K562 (cell line): ENCODE data around the gene SEPHS2. TPM values are rescaled to one million over a fixed set of nuclear protein-coding genes. Genes with fewer than 3 reads are reported as not detected.
A peak's percentile ranks its signal among the peaks of the same experiment; 100 is the strongest.

Experiments
- ATAC-seq: fragments of 200-7000 bp; cut with Tn5 transposase; 3 replicates; pipeline ENCODE4 v1.9.1; 2020; ENCODE audit warnings: moderate library complexity
- BruUV-seq: library from RNA; stranded (reverse); fragments of 400-500 nt; replicated peaks from 2 replicates; lab custom pipeline; 2021; lab: Mats Ljungman, UMichigan
- CTCF ChIA-PET: fragments of 300-600 bp; formaldehyde crosslinking; extraction: SDS; loops from one replicate; lab custom pipeline; 2021; ENCODE audit warnings: low intra/inter-chr PET ratio; lab: Yijun Ruan, JAX
- POLR2A ChIA-PET: fragments of 300-600, 350-650 bp; sonication (Branson Sonifier 250); formaldehyde crosslinking; extraction: SDS; loops from one replicate; lab custom pipeline; 2021; ENCODE audit warnings: antibody characterized with exemption, inconsistent platforms; lab: Yijun Ruan, JAX
- DNase-seq, 4 experiments: peaks; one replicate each; pipeline versions ENCODE4 v3.0.0 to v3.0.0-alpha.2; 2011 to 2018; ENCODE audit warnings: low spot score in 3 of 4, mixed read lengths in 3 of 4; ENCODE audit errors: extremely low read depth in 1 of 4
- FAIRE-seq: peaks from 2 replicates; lab custom pipeline; 2011; peaks lifted over from hg19 to GRCh38; lab: Jason Lieb, UNC
- H2AFZ ChIP-seq: 2 replicates; pipeline ENCODE4 v1.6.0; 2011; ENCODE audit warnings: low read depth, low read length, control low read depth, inconsistent platforms
- H3K27ac ChIP-seq: fragments of 200-600 bp; 3 replicates; pipeline ENCODE4 v1.8.0; 2011; ENCODE audit warnings: low read depth, mild to moderate bottlenecking, control low read depth, inconsistent platforms, low read length, moderate library complexity, mixed read lengths; ENCODE audit errors: extremely low read depth
- H3K27me3 ChIP-seq, 2 experiments: fragments of 300-600 bp in 1 of 2; 2 replicates in 1 of 2; 3 replicates in 1 of 2; pipeline versions ENCODE4 v1.6.0 to v1.8.0; 2011; ENCODE audit warnings: inconsistent platforms in 2 of 2, low read length in 2 of 2, mild to moderate bottlenecking in 1 of 2, mixed read lengths in 1 of 2, moderate library complexity in 1 of 2; ENCODE audit not compliant: control insufficient read depth in 2 of 2, insufficient read depth in 2 of 2
- H3K36me3 ChIP-seq: fragments of 300-600 bp; 3 replicates; pipeline ENCODE4 v1.8.0; 2011; ENCODE audit warnings: mild to moderate bottlenecking, low read length, inconsistent platforms; ENCODE audit not compliant: control insufficient read depth, insufficient read depth
- H3K4me1 ChIP-seq, 2 experiments: fragments of 200-600 bp in 1 of 2; replicated peaks in 1 of 2; 2 replicates in 1 of 2; 3 replicates in 1 of 2; pipeline versions ENCODE4 v1.5.1 to v1.8.0; 2011; ENCODE audit warnings: inconsistent platforms in 2 of 2, low read length in 2 of 2, mild to moderate bottlenecking in 1 of 2, mixed read lengths in 1 of 2, moderate library complexity in 1 of 2; ENCODE audit not compliant: control insufficient read depth in 2 of 2, insufficient read depth in 2 of 2
- H3K4me2 ChIP-seq: 2 replicates; pipeline ENCODE4 v1.6.1; 2011; ENCODE audit warnings: low read length, control low read depth, inconsistent platforms, mixed read lengths; ENCODE audit not compliant: insufficient read depth
- H3K4me3 ChIP-seq: fragments of 200-600 bp; sonication (generic), shearing (Covaris generic); 2 replicates; pipeline ENCODE4 v1.5.1; 2016; ENCODE audit warnings: control low read depth, inconsistent platforms
- H3K79me2 ChIP-seq: fragments of 200-600 bp; 3 replicates; pipeline ENCODE4 v1.8.0; 2011; ENCODE audit warnings: low read length, inconsistent platforms; ENCODE audit not compliant: control insufficient read depth, insufficient read depth
- H3K9ac ChIP-seq, 2 experiments: 2 replicates each; pipeline versions ENCODE4 v1.6.0 to v1.6.1; 2011; ENCODE audit warnings: low read depth in 2 of 2, low read length in 2 of 2, control low read depth in 1 of 2, inconsistent platforms in 1 of 2, mild to moderate bottlenecking in 1 of 2, mixed read lengths in 1 of 2; ENCODE audit not compliant: insufficient read depth in 1 of 2
- H3K9me1 ChIP-seq: one replicate; pipeline ENCODE4 v1.6.0; 2011; ENCODE audit warnings: inconsistent platforms, mild to moderate bottlenecking, low read length, moderate library complexity; ENCODE audit not compliant: control insufficient read depth, insufficient read depth
- H3K9me3 ChIP-seq: replicated peaks from 2 replicates; pipeline ENCODE4 v1.5.1; 2011; ENCODE audit warnings: low read depth, low read length, inconsistent platforms; ENCODE audit not compliant: control insufficient read depth, insufficient read depth
- H4K20me1 ChIP-seq: replicated peaks from 2 replicates; pipeline ENCODE4 v1.6.1; 2011; ENCODE audit warnings: low read length, inconsistent platforms, mixed read lengths; ENCODE audit not compliant: control insufficient read depth, insufficient read depth
- CEBPB ChIP-seq: fragments of 450-650 bp; IDR thresholded peaks from 2 replicates; pipeline ENCODE4 v1.6.1; 2016; ENCODE audit warnings: missing genetic modification characterization, missing compliant biosample characterization
- NR2C2 ChIP-seq, 2 experiments: fragments of 200-800 bp in 1 of 2; sonication (Bioruptor generic) in 1 of 2; sonication (generic) in 1 of 2; formaldehyde crosslinking in 1 of 2; IDR thresholded peaks; 2 replicates each; pipeline versions ENCODE4 v1.6.1 to v1.8.0; 2016 to 2022; ENCODE audit warnings: mild to moderate bottlenecking in 1 of 2, missing compliant biosample characterization in 1 of 2, missing genetic modification characterization in 1 of 2, missing genetic modification reagents in 1 of 2
- STAG1 ChIP-seq: sonication (generic); formaldehyde crosslinking; IDR thresholded peaks from 2 replicates; pipeline ENCODE4 v1.5.0; 2020; ENCODE audit warnings: missing genetic modification reagents, borderline replicate concordance
- WGBS: fragments of 100-300 bp; shearing (Covaris generic); methylation state at CpG from one replicate; pipeline ENCODE4 v1.1.6; 2016; ENCODE audit warnings: low coverage, mixed read lengths; ENCODE audit not compliant: insufficient coverage; ENCODE audit errors: missing lambda C conversion rate; 5-methylcytosine and 5-hydroxymethylcytosine counted together
- in situ Hi-C: fragments of 300-500 bp; cut with MboI; formaldehyde crosslinking; loops from 4 replicates; pipeline ENCODE4 v1.15.0; 2018; ENCODE audit warnings: inconsistent platforms, mixed read lengths
- intact Hi-C: fragments of 100-400 bp; cut with micrococcal nuclease; formaldehyde crosslinking; loops from 2 replicates; pipeline ENCODE4 v1.14.2; 2022
- polyA plus RNA-seq, 8 experiments: library from polyadenylated mRNA; depleted of rRNA in 4 of 8; stranded (reverse) in 5 of 8; unstranded in 3 of 8; fragments of >200 nt; fragmentation: Nextera tagmentation in 2 of 8; fragmentation: Illumina TruSeq in 1 of 8; extraction: Ambion mirVana in 2 of 8; extraction: Trizol in 1 of 8; gene quantifications; 2 replicates each; pipeline versions ENCODE4 v1.2.1 to v1.2.3, GENCODE V29; 2011 to 2014; ENCODE audit warnings: inconsistent platforms in 1 of 8, missing spikeins in 1 of 8
- total RNA-seq, 7 experiments: library from RNA; depleted of rRNA in 6 of 7; stranded (reverse); fragments of >200 nt in 6 of 7; fragmentation: Illumina TruSeq in 2 of 7; extraction: Trizol in 2 of 7; gene quantifications; 2 replicates each; pipeline versions ENCODE4 v1.2.1 to v1.2.3, GENCODE V29; 2011 to 2021; ENCODE audit warnings: low replicate concordance in 1 of 7

SEPHS2 gene
- total and polyA plus RNA-seq, 9 of the 15 experiments (the other 6 are each of a cell fraction or from before 2014, with no cell fraction given), result 20.9 to 90.6 (median 43.4) TPM

DNA sequence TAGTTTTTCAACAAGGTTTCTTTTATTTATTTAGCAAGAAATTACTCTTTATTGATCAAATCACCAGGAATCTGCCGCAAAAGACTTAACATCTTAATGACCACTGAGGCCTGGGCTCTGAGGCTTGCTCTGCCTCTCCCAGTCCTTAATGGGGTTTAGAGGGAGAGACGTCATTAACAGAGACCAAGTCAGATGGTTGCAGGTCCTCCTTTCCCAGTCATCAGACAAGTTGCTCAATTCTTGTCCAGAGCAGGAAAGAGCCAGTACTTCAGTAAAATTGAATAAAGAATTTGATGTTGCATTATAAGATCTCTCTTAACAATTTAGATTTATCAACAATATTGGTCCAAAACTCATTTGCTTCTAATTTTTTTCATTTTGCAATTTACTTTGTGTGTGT, 2.0 kb downstream of the SEPHS2 start:
- BruUV-seq, result no TSS peak
- no peak for ATAC-seq
- in situ Hi-C loops, result no loop called here
- ChIA-PET POLR2A (interaction anchor here (0.6 to 2.7 kb wide), 9 partner anchors 11 to 378 kb away, joined by 3 to 16 read pairs (median 4); partner anchors contain the start of genes ALDOA, DCTPP1 and PRR14), CTCF (interaction anchor here (0.6 kb wide), 1 partner anchor 84 kb away, joined by 3 read pairs; no protein-coding TSS in a partner anchor)
- H3K4me2 ChIP-seq, result peak overlapping the region; percentile 100
- peak overlapping the region in 1 of 2 experiments; percentile 93; a peak in 2 of 4 replicates for H3K9ac ChIP-seq
- H3K4me3 ChIP-seq, result peak overlapping the region; percentile 82
- H3K27me3 ChIP-seq, result no peaks in the 10 kb centered on the region
- H2AFZ ChIP-seq, result no peak overlapping the region
- DNase-seq, result no peak
- TF ChIP-seq NR2C2 (CRISPR knock-in tag; IDR thresholded peaks at IDR 0.05), result no peak
- 0 out of 2 replicates have a peak, but pooled peaks have one; percentile 31 for TF ChIP-seq NR2C2 (tag; IDR thresholded peaks at IDR 0.05)
- 0 out of 2 replicates have a peak, but pooled peaks have one; percentile 16 for TF ChIP-seq CEBPB (tag)
- TF ChIP-seq STAG1 (CRISPR knock-in tag), result no peak
- H3K9me3 ChIP-seq, result no peaks in the 10 kb centered on the region
- no peak overlapping the region for H3K27ac ChIP-seq
- 0 out of 2 replicates have a peak, but pooled peaks cover 7% of the 10 kb centered on the region for H4K20me1 ChIP-seq
- WGBS, result 60% methylated on average over 2 of the region's 2 CpGs
- no peak for FAIRE-seq
- H3K36me3 ChIP-seq, result peaks cover 23% of the 10 kb centered on the region
- intact Hi-C loops, result loop anchor here (2.0 kb wide), 1 partner anchor 83 kb away; the partner anchor contains the start of gene ZNF768
- H3K9me1 ChIP-seq, result no peaks in the 10 kb centered on the region
- peaks cover 6 to 13% of the 10 kb centered on the region in 2 experiments; a peak in 3 of 5 replicates for H3K4me1 ChIP-seq
- H3K79me2 ChIP-seq, result peaks cover 33% of the 10 kb centered on the region
